Thoracic aorta (tissue), 2 donors: ENCODE results near the gene PARD3. TPM values are rescaled to one million over a fixed set of nuclear protein-coding genes. Genes with fewer than 3 reads are reported as not detected.
A peak's percentile ranks its signal among the peaks of the same experiment; 100 is the strongest.

Source experiments
- ATAC-seq: fragments of 150-250 bp; one replicate; pipeline ENCODE4 v1.8.0; 2017; ENCODE audit warnings: low read depth; ENCODE audit not compliant: insufficient number of reproducible peaks, low FRiP score
- DNase-seq: peaks from one replicate; pipeline ENCODE4 v3.0.0-alpha.2; 2020; ENCODE audit warnings: low spot score
- H3K27ac ChIP-seq, 2 donors: fragments of 200-600 bp; sonication (generic); 1 replicate in 1 of 2; 2 replicates in 1 of 2; pipeline ENCODE4 v1.5.1; 2016; ENCODE audit warnings: mild to moderate bottlenecking in 2 of 2, moderate library complexity in 2 of 2
- H3K27me3 ChIP-seq: fragments of 200-600 bp; sonication (generic); replicated peaks from 2 replicates; pipeline ENCODE4 v1.6.0; 2016; ENCODE audit warnings: mild to moderate bottlenecking; ENCODE audit not compliant: insufficient read depth
- H3K36me3 ChIP-seq: fragments of 200-600 bp; sonication (generic); one replicate; pipeline ENCODE4 v1.5.1; 2016
- H3K4me1 ChIP-seq, 2 donors: fragments of 200-600 bp; sonication (generic); 1 replicate in 1 of 2; 2 replicates in 1 of 2; pipeline versions ENCODE4 v1.5.1 to v1.6.0; 2016; ENCODE audit warnings: low read depth in 2 of 2, mild to moderate bottlenecking in 1 of 2; ENCODE audit not compliant: control insufficient read depth in 1 of 2
- H3K4me3 ChIP-seq: fragments of 200-600 bp; sonication (generic); 2 replicates; pipeline ENCODE4 v1.5.1; 2016; ENCODE audit warnings: mild to moderate bottlenecking
- H3K9me3 ChIP-seq: fragments of 200-600 bp; sonication (generic); 2 replicates; pipeline ENCODE4 v1.5.1; 2016
- total RNA-seq, 2 donors: library from RNA; depleted of rRNA; stranded (reverse); fragments of >200 nt; gene quantifications; one replicate each; pipeline versions ENCODE4 v1.1.0 to v1.2.3, GENCODE V29; 2016
- TF ChIP-seq, protein P1 (sequence below): fragments of 200-600 bp; sonication (generic); IDR thresholded peaks from one replicate; pipeline ENCODE4 v1.5.1; 2019; ENCODE audit warnings: antibody characterized with exemption

Gene PARD3
- 10 to 100 TPM; 16.7 to 34.5 TPM for total RNA-seq

DNA sequence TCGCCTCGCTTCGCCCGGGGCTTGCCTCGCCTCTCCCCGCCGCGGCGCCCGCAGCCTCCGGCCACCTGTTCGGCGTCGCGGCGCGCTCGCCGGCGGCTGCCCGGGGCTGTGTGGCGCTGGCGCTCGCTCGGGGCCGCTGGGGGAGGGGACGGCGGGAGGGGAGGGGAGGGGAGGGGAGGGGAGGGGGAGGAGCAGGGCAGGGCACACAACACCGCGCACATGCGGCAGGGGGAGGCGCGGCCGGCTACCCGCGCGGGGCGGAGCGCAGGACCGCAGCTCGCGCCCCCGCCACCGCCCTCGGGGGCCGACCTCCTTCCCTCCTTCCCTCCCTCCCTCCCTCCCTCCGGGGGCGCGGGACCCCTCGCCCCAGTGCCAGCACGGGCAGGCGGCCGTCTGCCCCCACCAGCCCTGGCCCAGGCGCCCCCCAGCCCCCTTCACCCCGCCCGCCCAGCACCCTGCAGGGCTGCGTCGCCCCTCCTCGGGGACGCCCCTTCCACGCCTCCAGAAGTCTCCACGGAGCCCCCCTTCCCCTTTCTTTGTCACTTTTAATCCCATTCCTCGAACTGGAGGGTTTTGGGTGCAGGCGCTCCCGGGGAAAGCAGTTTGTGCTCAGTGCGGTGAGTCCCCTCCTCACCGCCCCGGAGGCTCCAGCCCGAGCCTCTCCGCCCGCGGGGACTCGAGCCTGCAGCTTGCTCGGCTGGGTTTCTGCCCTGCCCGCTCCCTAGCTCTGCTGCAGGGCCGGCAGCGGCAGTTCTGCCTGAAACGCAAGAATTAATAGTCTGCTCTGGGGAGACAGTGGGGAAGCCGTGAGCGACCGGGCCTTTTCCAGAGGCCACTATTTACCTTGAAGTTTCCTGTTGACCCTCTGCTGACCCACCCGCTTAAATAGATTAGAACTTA, at the start of gene PARD3:
Gene PARD3 (minus strand): TSS at position 112 of the 900 bp plus-strand sequence. CDS start 301 bp downstream, outside the sequence.
- H3K9me3 ChIP-seq: no peaks in the 10 kb centered on the region
- peaks cover 12 to 24% of the 10 kb centered on the region in 2 donors for H3K4me1 ChIP-seq
- peak within 1 kb of the TSS; percentile 97 for H3K4me3 ChIP-seq
- DNase-seq: no peak
- ATAC-seq: no peak
- peak within 1 kb of the TSS; percentile 72 to 79 for H3K27ac ChIP-seq
- no peaks in the 10 kb centered on the region for H3K36me3 ChIP-seq
- no peaks in the 10 kb centered on the region for H3K27me3 ChIP-seq
- TF ChIP-seq, protein P1, sequence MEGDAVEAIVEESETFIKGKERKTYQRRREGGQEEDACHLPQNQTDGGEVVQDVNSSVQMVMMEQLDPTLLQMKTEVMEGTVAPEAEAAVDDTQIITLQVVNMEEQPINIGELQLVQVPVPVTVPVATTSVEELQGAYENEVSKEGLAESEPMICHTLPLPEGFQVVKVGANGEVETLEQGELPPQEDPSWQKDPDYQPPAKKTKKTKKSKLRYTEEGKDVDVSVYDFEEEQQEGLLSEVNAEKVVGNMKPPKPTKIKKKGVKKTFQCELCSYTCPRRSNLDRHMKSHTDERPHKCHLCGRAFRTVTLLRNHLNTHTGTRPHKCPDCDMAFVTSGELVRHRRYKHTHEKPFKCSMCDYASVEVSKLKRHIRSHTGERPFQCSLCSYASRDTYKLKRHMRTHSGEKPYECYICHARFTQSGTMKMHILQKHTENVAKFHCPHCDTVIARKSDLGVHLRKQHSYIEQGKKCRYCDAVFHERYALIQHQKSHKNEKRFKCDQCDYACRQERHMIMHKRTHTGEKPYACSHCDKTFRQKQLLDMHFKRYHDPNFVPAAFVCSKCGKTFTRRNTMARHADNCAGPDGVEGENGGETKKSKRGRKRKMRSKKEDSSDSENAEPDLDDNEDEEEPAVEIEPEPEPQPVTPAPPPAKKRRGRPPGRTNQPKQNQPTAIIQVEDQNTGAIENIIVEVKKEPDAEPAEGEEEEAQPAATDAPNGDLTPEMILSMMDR: no peak

GRCh38 chr10:34864149-34865067, 49.3 kb upstream of the PARD3 start:
- Histone ChIP-seq H3K4me1 (peaks cover 0 to 9% of the 10 kb centered on the region in 2 donors), H3K36me3 (no peaks in the 10 kb centered on the region), H3K27me3 (no peaks in the 10 kb centered on the region), H3K4me3 (no peak overlapping the region), H3K9me3 (no peaks in the 10 kb centered on the region), H3K27ac (no peak overlapping the region)
- DNase-seq (no peak), ATAC-seq (no peak)
- TF ChIP-seq, protein P1: no peak

DNA sequence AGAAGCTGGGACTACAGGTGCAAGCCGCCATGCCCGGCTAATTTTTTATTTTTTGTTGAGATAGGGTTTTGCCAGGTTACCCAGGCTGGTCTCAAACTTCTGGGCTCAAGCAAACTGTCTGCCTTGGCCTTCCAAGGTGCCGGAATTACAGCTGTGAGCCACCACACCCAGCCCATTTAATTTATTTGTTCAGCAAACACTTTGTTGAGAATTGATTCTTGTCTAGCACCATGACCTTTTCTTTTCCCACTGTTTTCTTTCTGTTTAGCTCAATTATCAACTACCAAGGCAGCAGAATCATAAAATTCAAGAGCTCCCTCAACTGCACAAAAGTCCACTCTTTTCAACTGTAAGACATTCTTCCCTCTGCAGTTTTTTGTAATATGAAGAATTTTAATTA, 47.8 kb upstream of the PARD3 start:
- TF ChIP-seq, protein P1: no peak
- ATAC-seq (no peak), DNase-seq (no peak)
- no peak overlapping the region for H3K27ac ChIP-seq
- H3K36me3 ChIP-seq: no peaks in the 10 kb centered on the region
- H3K9me3 ChIP-seq: no peaks in the 10 kb centered on the region
- H3K27me3 ChIP-seq: no peaks in the 10 kb centered on the region
- peaks cover 0 to 9% of the 10 kb centered on the region in 2 donors for H3K4me1 ChIP-seq
- H3K4me3 ChIP-seq: no peak overlapping the region

DNA sequence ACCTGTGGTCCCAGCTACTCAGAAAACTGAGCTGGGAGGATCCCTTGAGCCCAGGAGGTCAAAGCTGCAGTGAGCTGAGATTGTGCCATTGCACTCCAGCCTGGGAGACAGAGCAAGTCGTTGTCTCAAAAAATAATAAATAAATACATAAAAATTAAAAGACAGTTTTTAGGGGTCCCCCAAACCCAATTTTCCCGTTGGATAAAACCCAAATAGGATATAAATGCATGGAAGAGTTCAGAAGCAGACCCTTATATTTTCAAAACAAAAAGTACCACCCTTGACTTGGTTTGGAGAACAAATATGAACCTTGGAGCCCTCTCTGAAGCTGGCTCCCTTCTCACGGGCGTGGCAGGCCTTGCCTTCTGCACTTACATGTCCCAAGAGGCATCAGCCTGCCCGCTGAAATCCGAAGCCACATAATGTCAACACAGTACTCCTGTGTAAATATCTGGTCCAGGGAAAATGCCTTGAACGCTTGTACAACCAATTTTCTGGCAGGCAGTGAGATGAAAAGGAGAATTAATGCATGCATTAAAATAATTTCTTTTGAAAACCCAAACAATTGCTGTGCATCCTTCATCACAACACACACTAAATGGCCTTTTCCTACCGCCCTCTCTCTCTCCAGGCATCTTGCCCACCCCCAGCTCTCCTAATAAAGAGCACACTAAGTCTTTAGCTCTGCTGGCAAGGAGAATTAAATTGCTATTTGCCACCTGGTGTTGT, 46.4 kb upstream of the PARD3 start:
- Histone ChIP-seq H3K27me3 (no peaks in the 10 kb centered on the region), H3K4me3 (no peak overlapping the region), H3K36me3 (no peaks in the 10 kb centered on the region), H3K27ac (no peak overlapping the region), H3K9me3 (no peaks in the 10 kb centered on the region), H3K4me1 (peaks cover 0 to 9% of the 10 kb centered on the region in 2 donors)
- TF ChIP-seq, protein P1: no peak
- no peak for DNase-seq
- ATAC-seq: no peak
